Measurements from ENCODE around the gene MSI2. TPM values are rescaled to one million over a fixed set of nuclear protein-coding genes. Genes with fewer than 3 reads are reported as not detected.

Gene MSI2
- total RNA-seq, 1 experiment from 2014 or later: 29.4 TPM

- DNase-seq (ENCODE audit: low read depth): no peak
These were observed 59.0 kb downstream of the MSI2 start for GRCh38 chr17:57315061-57316015.

- DNase-seq (ENCODE audit: low read depth): no peak
These were observed 60.0 kb downstream of the MSI2 start for GRCh38 chr17:57316361-57316760.

- no peak for DNase-seq (ENCODE audit: low read depth)
These were observed 60.8 kb downstream of the MSI2 start for GRCh38 chr17:57317079-57317478.

GRCh38 chr17:57318913-57319312, 62.6 kb downstream of the MSI2 start:
- no peak for DNase-seq (ENCODE audit: low read depth)

GRCh38 chr17:57319806-57320205, 63.5 kb downstream of the MSI2 start:
- DNase-seq (ENCODE audit: low read depth): no peak

- no peak for DNase-seq (ENCODE audit: low read depth)
These were observed 67.1 kb downstream of the MSI2 start for GRCh38 chr17:57323391-57323790.

- no peak for DNase-seq (ENCODE audit: low read depth)
These were observed 67.7 kb downstream of the MSI2 start for GRCh38 chr17:57324060-57324459.

GRCh38 chr17:57324631-57325030, 68.3 kb downstream of the MSI2 start:
- no peak for DNase-seq (ENCODE audit: low read depth)

- DNase-seq (ENCODE audit: low read depth): no peak
These were observed 70.0 kb downstream of the MSI2 start for GRCh38 chr17:57326336-57326735.

GRCh38 chr17:57326764-57327163, 70.4 kb downstream of the MSI2 start:
- no peak for DNase-seq (ENCODE audit: low read depth)

- no peak for DNase-seq (ENCODE audit: low read depth)
These were observed 71.0 kb downstream of the MSI2 start for GRCh38 chr17:57327176-57327970.

GRCh38 chr17:57328109-57328882, 72.0 kb downstream of the MSI2 start:
- peak; percentile 4 for DNase-seq (ENCODE audit: low read depth)

- no peak for DNase-seq (ENCODE audit: low read depth)
These were observed 73.3 kb downstream of the MSI2 start for GRCh38 chr17:57329380-57330214.

GRCh38 chr17:57330587-57330986, 74.3 kb downstream of the MSI2 start:
- DNase-seq (ENCODE audit: low read depth): no peak

- no peak for DNase-seq (ENCODE audit: low read depth)
These were observed 75.1 kb downstream of the MSI2 start for GRCh38 chr17:57331423-57331822.

GRCh38 chr17:57332501-57332900, 76.2 kb downstream of the MSI2 start:
- no peak for DNase-seq (ENCODE audit: low read depth)

- DNase-seq (ENCODE audit: low read depth): no peak
These were observed 79.0 kb downstream of the MSI2 start for GRCh38 chr17:57335195-57335792.

GRCh38 chr17:57337390-57337789, 81.1 kb downstream of the MSI2 start:
- no peak for DNase-seq (ENCODE audit: low read depth)

- DNase-seq (ENCODE audit: low read depth): no peak
These were observed 82.1 kb downstream of the MSI2 start for GRCh38 chr17:57338257-57338914.

Measured in RPMI7951 (cell line).